Lung (tissue), 13 donors: ENCODE measurements around the gene NXN. TPM values are rescaled to one million over a fixed set of nuclear protein-coding genes. Genes with fewer than 3 reads are reported as not detected.
"Not testable (repeated sequence)": the region's sequence is repeated elsewhere in the genome, so short reads cannot be mapped to it uniquely, and the experiment has no call there.

Source experiments
- ATAC-seq: fragments of 200-7000 bp; cut with Tn5 transposase; one replicate; pipeline ENCODE4 v1.9.1; 2020; ENCODE audit warnings: moderate number of reproducible peaks; ENCODE audit not compliant: insufficient read depth, low FRiP score
- DNase-seq, 3 donors: peaks; one replicate each; pipeline ENCODE4 v3.0.0-alpha.2; 2013 to 2017
- H3K27ac ChIP-seq, 2 donors: one replicate each; pipeline ENCODE4 v1.5.1; 2013; ENCODE audit warnings: mild to moderate bottlenecking in 2 of 2, moderate library complexity in 2 of 2, control low read depth in 1 of 2, inconsistent platforms in 1 of 2, low read depth in 1 of 2, low read length in 1 of 2
- H3K27me3 ChIP-seq, 3 donors: one replicate each; pipeline ENCODE4 v1.5.1; 2013; ENCODE audit warnings: low read length in 2 of 3; ENCODE audit not compliant: control insufficient read depth in 3 of 3, insufficient read depth in 3 of 3
- H3K36me3 ChIP-seq, 4 donors: one replicate each; pipeline ENCODE4 v1.5.1; 2013; ENCODE audit warnings: low read length in 4 of 4, mild to moderate bottlenecking in 1 of 4, moderate library complexity in 1 of 4; ENCODE audit not compliant: control insufficient read depth in 4 of 4, insufficient read depth in 4 of 4
- H3K4me1 ChIP-seq, 5 donors: one replicate each; pipeline ENCODE4 v1.5.1; 2013; ENCODE audit warnings: low read length in 5 of 5, mild to moderate bottlenecking in 2 of 5, moderate library complexity in 1 of 5; ENCODE audit not compliant: control insufficient read depth in 5 of 5, insufficient read depth in 5 of 5
- H3K4me3 ChIP-seq: one replicate; pipeline ENCODE4 v1.5.1; 2013; ENCODE audit warnings: mild to moderate bottlenecking, control low read depth, moderate library complexity
- H3K9ac ChIP-seq, 2 donors: one replicate each; pipeline ENCODE4 v1.5.1; 2013; ENCODE audit warnings: low read length in 2 of 2, control low read depth in 1 of 2; ENCODE audit not compliant: insufficient read depth in 1 of 2
- H3K9me3 ChIP-seq, 4 donors: one replicate each; pipeline ENCODE4 v1.5.1; 2013; ENCODE audit warnings: low read length in 3 of 4, mild to moderate bottlenecking in 1 of 4, moderate library complexity in 1 of 4; ENCODE audit not compliant: control insufficient read depth in 4 of 4, insufficient read depth in 3 of 4
- CTCF ChIP-seq: IDR thresholded peaks from 2 replicates; pipeline ENCODE4 v1.5.1; 2012; ENCODE audit warnings: mild to moderate bottlenecking; ENCODE audit errors: control extremely low read depth, extremely low read depth
- WGBS, 2 donors: extraction: QIAGEN DNeasy Blood & Tissue Kit; methylation state at CpG; one replicate each; pipeline ENCODE4 v1.1.7; 2013; 5-methylcytosine and 5-hydroxymethylcytosine counted together
- polyA plus RNA-seq, 2 donors: library from polyadenylated mRNA; stranded (reverse); fragments of 200-250 nt; gene quantifications; one replicate each; pipeline ENCODE4 v1.2.1, GENCODE V29; 2013
- small RNA-seq: library from RNA; depleted of rRNA; stranded (forward); fragments of <200 nt; gene quantifications from one replicate; pipeline ENCODE3, GENCODE V24; 2014; ENCODE audit warnings: low replicate concordance
- total RNA-seq, 2 donors: library from RNA; depleted of rRNA in 1 of 2; stranded (reverse); fragments of >200 nt in 1 of 2; gene quantifications; one replicate each; pipeline ENCODE4 v1.2.1, GENCODE V29; 2014 to 2021
- donor health status: control.
- donor health status: control.
- donor health status: Bipolar disorder and iron deficiency.
- donor health status: healthy.
- donor health status: DM: yes; HTN: yes; CAD: no.

The NXN gene
- total and polyA plus RNA-seq, 4 donors = 17.6 to 57.7 (median 39.9) TPM

DNA sequence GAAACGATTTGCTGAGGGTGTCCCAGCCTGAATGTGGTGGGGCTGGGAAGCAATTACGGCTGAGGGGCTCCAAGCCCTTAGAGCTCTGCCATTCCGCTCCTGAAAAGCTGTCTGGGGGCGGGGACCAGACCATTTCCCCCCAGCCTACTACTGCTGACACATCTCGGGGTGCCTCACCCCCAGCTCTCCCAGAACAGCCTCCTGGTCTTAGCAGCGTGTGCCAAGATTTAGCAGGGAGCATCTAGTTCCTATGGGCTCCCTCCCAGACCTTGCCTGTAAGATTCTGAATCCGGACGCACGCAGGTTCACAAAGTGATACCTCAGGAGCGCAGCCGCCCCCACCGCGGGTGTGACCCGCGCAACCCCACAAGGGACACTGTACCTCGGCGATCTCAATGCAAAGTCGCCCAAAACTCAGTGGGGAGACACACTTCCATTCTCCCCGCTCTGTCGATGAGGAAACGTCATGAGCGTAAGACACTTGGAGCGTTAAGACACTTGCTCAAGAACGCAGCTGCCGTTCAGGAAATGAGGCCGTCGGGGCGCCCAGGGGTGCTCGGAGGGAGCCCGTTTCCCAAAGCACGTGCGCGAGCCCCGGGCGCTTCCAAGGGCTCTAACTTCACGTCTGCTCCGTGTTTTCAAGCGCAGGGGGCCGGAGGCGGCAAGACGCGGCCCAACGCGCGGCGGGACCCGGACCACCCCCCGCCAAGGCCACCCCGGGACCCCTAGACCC, 228.1 kb downstream of the NXN start:
- H3K4me3 ChIP-seq = peak overlapping the region; percentile 92
- no peak for TF ChIP-seq CTCF
- 2% methylated on average over 49 of the region's 49 CpGs for WGBS, 2 donors
- peak overlapping the region; percentile 61 to 82 for H3K27ac ChIP-seq
- H3K9ac ChIP-seq = peak overlapping the region; percentile 49 to 81
- H3K27me3 ChIP-seq = no peaks in the 10 kb centered on the region
- no peaks in the 10 kb centered on the region for H3K9me3 ChIP-seq
- ATAC-seq = peak; percentile 38
- peaks cover 6 to 12% (median 8%) of the 10 kb centered on the region in 5 donors for H3K4me1 ChIP-seq
- DNase-seq = peak; percentile 28 to 34 (median 30)
- H3K36me3 ChIP-seq = peaks cover 0 to 18% (median 10%) of the 10 kb centered on the region in 4 donors

DNA sequence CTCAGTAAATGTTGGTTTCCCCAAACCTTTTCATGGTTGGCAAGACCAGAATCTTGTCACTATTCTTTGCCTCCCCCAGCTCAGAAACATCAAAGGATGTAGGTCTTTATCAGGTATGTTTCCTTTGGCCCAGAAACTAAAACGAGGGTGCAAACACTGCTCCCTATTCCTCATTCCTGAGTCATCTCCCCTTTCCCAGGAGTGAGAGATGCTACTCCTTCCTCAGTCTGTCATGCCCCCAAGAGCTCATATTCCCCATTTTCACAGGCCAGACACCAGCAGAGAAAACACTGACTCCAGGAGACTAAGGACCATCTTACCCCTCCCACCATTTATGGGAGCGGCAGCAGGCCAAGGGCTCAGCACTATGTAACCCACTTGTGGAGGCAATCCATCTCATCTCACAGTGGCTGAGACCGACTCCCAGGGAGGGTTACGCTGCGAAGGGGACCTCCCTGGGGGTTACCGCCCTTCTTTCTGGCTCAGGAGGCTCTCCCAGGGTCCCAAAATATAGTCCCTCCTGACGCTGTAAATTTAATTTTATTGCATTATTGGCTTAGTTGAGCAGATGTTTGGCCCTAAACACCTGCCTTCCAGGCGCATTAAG, 229.0 kb downstream of the NXN start:
- TF ChIP-seq CTCF = no peak
- Histone ChIP-seq H3K9ac (peak overlapping the region in 1 of 2 donors; percentile 81), H3K27ac (no peak overlapping the region), H3K4me1 (peaks cover 6 to 12% (median 8%) of the 10 kb centered on the region in 5 donors), H3K4me3 (no peak overlapping the region), H3K36me3 (peaks cover 0 to 27% (median 15%) of the 10 kb centered on the region in 4 donors), H3K9me3 (no peaks in the 10 kb centered on the region), H3K27me3 (no peaks in the 10 kb centered on the region)
- no peak for DNase-seq
- 80 to 88% methylated on average over 8 of the region's 8 CpGs for WGBS, 2 donors
- ATAC-seq = no peak

DNA sequence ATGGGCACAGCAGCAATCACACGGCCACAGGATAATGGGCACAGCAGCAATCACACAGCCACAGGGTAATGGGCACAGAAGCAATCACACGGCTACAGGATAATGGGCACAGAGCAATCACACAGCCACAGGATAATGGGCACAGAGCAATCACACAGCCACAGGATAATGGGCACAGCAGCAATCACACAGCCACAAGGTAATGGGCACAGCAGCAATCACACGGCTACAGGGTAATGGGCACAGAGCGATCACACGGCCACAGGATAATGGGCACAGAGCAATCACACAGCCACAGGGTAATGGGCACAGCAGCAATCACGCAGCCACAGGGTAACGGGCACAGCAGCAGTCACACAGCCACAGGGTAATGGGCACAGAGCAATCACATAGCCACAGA, 230.2 kb downstream of the NXN start:
- WGBS, 2 donors = 76 to 83% methylated on average over 7 of the region's 7 CpGs
- Histone ChIP-seq H3K36me3 (peaks cover 0 to 38% (median 26%) of the 10 kb centered on the region in 4 donors), H3K4me1 (peaks cover 6 to 12% (median 8%) of the 10 kb centered on the region in 5 donors)
- H3K9me3 ChIP-seq, H3K4me3 ChIP-seq, DNase-seq, H3K27ac ChIP-seq, H3K27me3 ChIP-seq, ATAC-seq, H3K9ac ChIP-seq: not testable (repeated sequence)

Small RNA genes lying within 50 kb of the gene (small RNA-seq; reads per million reads assigned to genes)
- not detected for gene MIR3183

Other genes with a start within 250 kb of the NXN start
- gene TLCD3A, start 247.2 kb downstream of the NXN start, total RNA-seq = 10 to 100 TPM; 11.9 to 16.2 TPM
- gene TLCD3A, start 247.2 kb downstream of the NXN start, polyA plus RNA-seq = 10 to 100 TPM in 1 of 2 donors, 1 to 10 TPM in 1; 8.4 to 10.0 TPM
- gene GEMIN4, start 227.5 kb downstream of the NXN start, total RNA-seq = 10 to 100 TPM; 16.7 to 21.7 TPM
- 10 to 100 TPM in 1 of 2 donors, 1 to 10 TPM in 1; 8.5 to 11.8 TPM for gene GEMIN4, start 227.5 kb downstream of the NXN start, polyA plus RNA-seq
- 10 to 100 TPM; 39.9 to 60.3 TPM for gene GLOD4, start 197.5 kb downstream of the NXN start, total RNA-seq
- gene GLOD4, start 197.5 kb downstream of the NXN start, polyA plus RNA-seq = 10 to 100 TPM; 31.9 to 36.9 TPM
- gene MRM3, start 197.4 kb downstream of the NXN start, total RNA-seq = 10 to 100 TPM; 12.5 to 16.3 TPM
- 10 to 100 TPM; 10.4 to 13.8 TPM for gene MRM3, start 197.4 kb downstream of the NXN start, polyA plus RNA-seq
- 10 to 100 TPM; 11.3 to 12.2 TPM for gene TIMM22, start 17.4 kb upstream of the NXN start, total RNA-seq
- gene TIMM22, start 17.4 kb upstream of the NXN start, polyA plus RNA-seq = 1 to 10 TPM; 7.2 to 8.4 TPM
- 100 to 1,000 TPM in 1 of 2 donors, 10 to 100 TPM in 1; 54.8 to 187 TPM for gene ABR, start 200.2 kb upstream of the NXN start, total RNA-seq
- 10 to 100 TPM; 69.5 to 71.0 TPM for gene ABR, start 200.2 kb upstream of the NXN start, polyA plus RNA-seq